Breast epithelium (tissue), 3 donors: ENCODE data around the gene TMEM117.

Source experiments
- CTCF ChIP-seq, 3 donors: fragments of 450-650 bp; IDR thresholded peaks; one replicate each; pipeline ENCODE4 v1.5.1; 2016 to 2017; ENCODE audit warnings: antibody characterized with exemption in 3 of 3, mild to moderate bottlenecking in 3 of 3, moderate library complexity in 3 of 3
- POLR2A ChIP-seq: fragments of 450-650 bp; IDR thresholded peaks from one replicate; pipeline ENCODE4 v1.6.1; 2016; ENCODE audit warnings: antibody characterized with exemption, mild to moderate bottlenecking, moderate library complexity

DNA sequence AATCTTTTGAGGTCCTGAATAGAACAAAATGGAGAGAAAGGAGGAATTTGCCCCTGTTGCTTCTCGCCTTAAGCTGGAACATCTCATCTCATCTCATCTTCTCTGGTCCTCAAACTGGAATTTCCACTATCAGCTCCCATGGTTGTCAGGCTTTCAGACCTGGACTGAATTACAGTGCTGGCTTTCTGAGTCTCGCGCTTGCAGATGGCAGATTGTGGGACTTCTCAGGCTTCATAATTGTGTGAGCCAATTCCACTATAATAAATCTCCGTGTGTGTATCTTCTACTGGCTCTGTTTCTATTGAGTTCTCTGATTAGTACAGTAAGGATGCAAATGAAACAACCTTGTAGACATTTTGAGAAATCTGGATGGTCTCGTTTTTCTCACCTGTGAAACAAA is 199.0 kb downstream of the TMEM117 start:
- TF ChIP-seq CTCF (IDR thresholded peaks at IDR 0.05) = no peak
- no peak for TF ChIP-seq POLR2A
